Measurements from ENCODE around the gene LMOD1. TPM values are rescaled to one million over a fixed set of nuclear protein-coding genes. Genes with fewer than 3 reads are reported as not detected.

LMOD1 gene
- total and polyA plus RNA-seq, 2 donors from 2014 or later = 9.5 to 33.3 TPM

DNA sequence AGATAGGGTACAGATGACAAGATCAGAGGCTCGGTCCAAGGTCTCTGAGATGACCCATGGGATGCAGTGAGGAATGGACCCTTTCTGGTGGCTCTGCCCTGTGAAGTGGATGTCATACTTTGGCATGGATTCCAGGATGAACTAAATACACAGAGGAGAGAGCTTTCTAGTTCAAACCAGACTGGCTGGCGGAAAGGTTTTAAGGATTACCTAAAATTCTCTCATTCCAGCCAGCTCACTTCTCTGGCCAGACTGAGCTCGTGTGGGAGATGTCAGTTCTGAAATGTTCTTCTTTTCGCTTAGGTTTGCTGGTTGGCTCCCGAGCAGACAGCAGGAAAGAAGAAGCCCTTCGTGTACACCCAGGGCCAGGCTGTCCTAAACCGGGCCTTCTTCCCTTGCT lies 42.3 kb upstream of the LMOD1 start:
- H3K9me3 ChIP-seq (ENCODE audit: control insufficient read depth in 2 of 3, insufficient read depth in 1 of 3, low read length in 3 of 3) = no peaks in the 10 kb centered on the region
- H3K27me3 ChIP-seq (ENCODE audit: control insufficient read depth, insufficient read depth, low read length) = no peaks in the 10 kb centered on the region
- H3K9ac ChIP-seq (ENCODE audit: low read length in 3 of 3) = no peak overlapping the region
- TF ChIP-seq CTCF (IDR thresholded peaks at IDR 0.05; ENCODE audit: borderline replicate concordance, extremely low read depth, insufficient read depth) = no peak
- FAIRE-seq (no peak), DNase-seq (no peak)
- H3K4me3 ChIP-seq (ENCODE audit: low read length in 3 of 3) = no peak overlapping the region
- intact Hi-C loops (cut with DNase I) = no loop called here
- H3K27ac ChIP-seq (ENCODE audit: low read depth in 2 of 2, low read length in 2 of 2) = no peak overlapping the region
- H3K36me3 ChIP-seq (ENCODE audit: control insufficient read depth in 2 of 3, insufficient read depth in 3 of 3, low read length in 3 of 3) = peaks cover 3 to 33% (median 25%) of the 10 kb centered on the region in 3 donors
- H3K4me1 ChIP-seq (ENCODE audit: control insufficient read depth in 2 of 3, insufficient read depth in 2 of 3, low read depth in 1 of 3, low read length in 3 of 3) = peaks cover 0 to 5% (median 1%) of the 10 kb centered on the region in 3 donors

DNA sequence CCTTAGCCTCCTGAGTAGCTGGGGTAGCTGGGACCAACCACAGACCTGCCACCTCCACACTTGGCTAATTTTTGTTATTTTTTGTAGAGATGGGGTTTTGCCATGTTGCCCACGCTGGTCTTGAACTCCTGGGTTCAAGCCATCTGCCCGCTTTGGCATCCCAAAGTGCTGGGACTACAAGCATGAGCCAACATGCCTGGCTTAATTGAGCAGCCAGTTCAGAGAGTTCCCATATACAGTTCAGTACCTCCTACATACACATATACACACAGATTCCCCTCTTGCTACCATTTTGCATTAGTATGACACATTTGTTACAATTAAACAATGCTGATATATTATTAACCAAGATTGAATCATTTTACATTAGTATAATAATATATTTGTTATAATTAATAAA lies 39.0 kb upstream of the LMOD1 start:
- no peaks in the 10 kb centered on the region for H3K27me3 ChIP-seq (ENCODE audit: control insufficient read depth, insufficient read depth, low read length)
- H3K9me3 ChIP-seq (ENCODE audit: control insufficient read depth in 2 of 3, insufficient read depth in 1 of 3, low read length in 3 of 3) = no peaks in the 10 kb centered on the region
- no peak overlapping the region for H3K9ac ChIP-seq (ENCODE audit: low read length in 3 of 3)
- intact Hi-C loops (cut with DNase I) = no loop called here
- peak in 1 of 5 donors; percentile 14 for DNase-seq
- H3K36me3 ChIP-seq (ENCODE audit: control insufficient read depth in 2 of 3, insufficient read depth in 3 of 3, low read length in 3 of 3) = peaks cover 0 to 13% (median 9%) of the 10 kb centered on the region in 3 donors
- no peak for TF ChIP-seq CTCF (IDR thresholded peaks at IDR 0.05; ENCODE audit: borderline replicate concordance, extremely low read depth, insufficient read depth)
- no peak overlapping the region for H3K4me3 ChIP-seq (ENCODE audit: low read length in 3 of 3)
- FAIRE-seq = no peak
- no peak overlapping the region for H3K27ac ChIP-seq (ENCODE audit: low read depth in 2 of 2, low read length in 2 of 2)
- H3K4me1 ChIP-seq (ENCODE audit: control insufficient read depth in 2 of 3, insufficient read depth in 2 of 3, low read depth in 1 of 3, low read length in 3 of 3) = peaks cover 0 to 14% (median 2%) of the 10 kb centered on the region in 3 donors

- H3K27me3 ChIP-seq (ENCODE audit: control insufficient read depth, insufficient read depth, low read length) = no peaks in the 10 kb centered on the region
- DNase-seq (peak in 1 of 5 donors; percentile 15), FAIRE-seq (no peak)
- no peak overlapping the region for H3K27ac ChIP-seq (ENCODE audit: low read depth in 2 of 2, low read length in 2 of 2)
- H3K36me3 ChIP-seq (ENCODE audit: control insufficient read depth in 2 of 3, insufficient read depth in 3 of 3, low read length in 3 of 3) = peaks cover 0 to 7% (median 4%) of the 10 kb centered on the region in 3 donors
- H3K4me1 ChIP-seq (ENCODE audit: control insufficient read depth in 2 of 3, insufficient read depth in 2 of 3, low read depth in 1 of 3, low read length in 3 of 3) = peaks cover 0 to 14% (median 2%) of the 10 kb centered on the region in 3 donors
- intact Hi-C loops (cut with DNase I) = no loop called here
- peak overlapping the region in 1 of 3 donors; percentile 7 for H3K4me3 ChIP-seq (ENCODE audit: low read length in 3 of 3)
- no peak for TF ChIP-seq CTCF (IDR thresholded peaks at IDR 0.05; ENCODE audit: borderline replicate concordance, extremely low read depth, insufficient read depth)
- no peaks in the 10 kb centered on the region for H3K9me3 ChIP-seq (ENCODE audit: control insufficient read depth in 2 of 3, insufficient read depth in 1 of 3, low read length in 3 of 3)
- H3K9ac ChIP-seq (ENCODE audit: low read length in 3 of 3) = no peak overlapping the region
Measured at GRCh38 chr1:201984446-201984845, 38.1 kb upstream of the LMOD1 start.

DNA sequence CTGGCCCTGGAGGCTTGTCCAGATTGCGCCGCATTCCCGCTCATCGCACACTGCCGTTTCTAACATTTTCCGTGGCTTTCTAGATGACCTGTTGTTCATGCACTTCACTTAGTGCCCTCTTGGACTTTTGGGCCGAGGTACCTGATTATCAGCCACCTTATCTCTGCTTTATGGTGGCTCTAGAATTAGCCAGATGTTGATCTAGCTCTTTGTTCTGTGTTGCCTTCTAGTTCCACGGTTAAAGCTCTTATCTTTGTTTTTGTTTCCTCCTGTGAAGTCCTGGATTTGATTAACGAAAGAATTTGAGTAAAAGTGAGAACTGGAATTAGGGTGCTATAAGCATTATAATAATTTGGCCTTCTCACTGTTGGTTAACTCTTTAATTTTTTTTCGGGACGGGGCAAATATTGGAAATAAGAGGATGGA lies 37.0 kb upstream of the LMOD1 start:
- FAIRE-seq (no peak), DNase-seq (no peak)
- intact Hi-C loops (cut with DNase I) = no loop called here
- H3K4me1 ChIP-seq (ENCODE audit: control insufficient read depth in 2 of 3, insufficient read depth in 2 of 3, low read depth in 1 of 3, low read length in 3 of 3) = peaks cover 0 to 14% (median 2%) of the 10 kb centered on the region in 3 donors
- no peaks in the 10 kb centered on the region for H3K36me3 ChIP-seq (ENCODE audit: control insufficient read depth in 2 of 3, insufficient read depth in 3 of 3, low read length in 3 of 3)
- peak overlapping the region; percentile 82 to 95 (median 90) for H3K4me3 ChIP-seq (ENCODE audit: low read length in 3 of 3)
- H3K9me3 ChIP-seq (ENCODE audit: control insufficient read depth in 2 of 3, insufficient read depth in 1 of 3, low read length in 3 of 3) = no peaks in the 10 kb centered on the region
- H3K27me3 ChIP-seq (ENCODE audit: control insufficient read depth, insufficient read depth, low read length) = no peaks in the 10 kb centered on the region
- peak overlapping the region; percentile 78 to 82 for H3K27ac ChIP-seq (ENCODE audit: low read depth in 2 of 2, low read length in 2 of 2)
- no peak for TF ChIP-seq CTCF (IDR thresholded peaks at IDR 0.05; ENCODE audit: borderline replicate concordance, extremely low read depth, insufficient read depth)
- H3K9ac ChIP-seq (ENCODE audit: low read length in 3 of 3) = peak overlapping the region; percentile 14 to 93 (median 34)
